Activated naive CD8-positive, alpha-beta T cell (primary cell): ENCODE data around the gene LGR4.

Source experiments
- H3K27ac Mint-ChIP-seq: one replicate; pipeline ENCODE4 v1.8.0; 2021; ENCODE audit warnings: mixed read lengths
- H3K27me3 Mint-ChIP-seq: one replicate; pipeline ENCODE4 v1.8.0; 2021; ENCODE audit warnings: mixed read lengths
- H3K36me3 Mint-ChIP-seq: one replicate; pipeline ENCODE4 v1.8.0; 2021; ENCODE audit warnings: mixed read lengths
- H3K4me1 Mint-ChIP-seq: one replicate; pipeline ENCODE4 v1.8.0; 2021; ENCODE audit warnings: low read depth, mixed read lengths
- H3K4me3 Mint-ChIP-seq: one replicate; pipeline ENCODE4 v1.8.0; 2021; ENCODE audit warnings: mild to moderate bottlenecking, mixed read lengths
- H3K9me3 Mint-ChIP-seq: one replicate; pipeline ENCODE4 v1.8.0; 2021; ENCODE audit warnings: low read depth, mixed read lengths

The LGR4 gene

DNA sequence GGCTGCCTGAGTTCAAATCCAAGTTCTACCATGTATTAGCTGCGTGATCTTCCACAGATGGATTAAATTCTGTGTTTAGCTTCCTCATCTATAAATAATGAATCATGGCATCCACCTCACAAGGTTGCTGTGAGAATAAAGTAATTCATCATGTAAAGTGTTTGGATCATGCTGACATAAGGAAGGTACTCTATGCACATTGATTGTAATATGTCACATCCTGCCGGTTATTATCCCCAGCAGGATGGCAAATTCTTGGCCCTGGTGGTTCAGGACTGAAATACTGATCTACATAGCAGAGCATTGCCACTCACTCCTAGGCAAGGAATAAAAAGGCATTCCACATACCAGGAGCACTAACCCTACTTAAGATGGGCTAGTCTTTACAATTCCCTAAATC lies 40.8 kb downstream of the LGR4 start:
- Mint-ChIP-seq H3K9me3 (no peaks in the 10 kb centered on the region), H3K4me3 (no peak overlapping the region), H3K27ac (no peak overlapping the region), H3K36me3 (no peaks in the 10 kb centered on the region), H3K4me1 (no peaks in the 10 kb centered on the region), H3K27me3 (peaks cover 3% of the 10 kb centered on the region)

DNA sequence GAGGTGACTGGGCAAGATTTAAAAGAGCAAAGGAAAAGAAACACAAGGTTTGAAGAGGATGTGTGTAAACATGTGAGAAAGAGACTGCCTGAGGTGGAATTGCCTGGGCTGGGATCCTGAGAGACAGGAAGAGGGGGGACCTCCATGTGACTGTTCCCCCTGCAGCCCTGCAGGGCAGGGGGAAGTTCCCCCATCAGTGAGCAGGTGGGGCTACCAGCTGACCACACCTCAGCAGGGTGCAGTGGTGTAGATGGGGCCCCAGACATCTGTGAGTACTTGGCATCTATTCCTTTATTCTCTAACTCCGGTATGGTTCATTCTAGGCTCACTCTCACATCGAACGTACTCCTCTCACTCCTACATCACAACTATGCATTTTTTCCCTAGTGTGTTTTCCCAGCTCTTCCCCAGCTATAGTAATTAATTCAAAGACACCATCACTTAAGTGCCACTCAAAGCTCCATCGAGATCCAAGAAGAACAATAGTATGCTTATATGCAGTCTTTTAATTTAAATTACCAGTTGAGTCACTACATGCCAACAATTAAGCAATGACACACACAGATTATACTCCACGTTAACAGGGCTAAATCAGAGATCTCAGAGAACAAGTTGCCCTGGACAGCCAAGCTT lies 42.7 kb downstream of the LGR4 start:
- Mint-ChIP-seq H3K9me3 (no peaks in the 10 kb centered on the region), H3K27me3 (peaks cover 7% of the 10 kb centered on the region), H3K4me1 (no peaks in the 10 kb centered on the region), H3K4me3 (no peak overlapping the region), H3K27ac (no peak overlapping the region), H3K36me3 (no peaks in the 10 kb centered on the region)

DNA sequence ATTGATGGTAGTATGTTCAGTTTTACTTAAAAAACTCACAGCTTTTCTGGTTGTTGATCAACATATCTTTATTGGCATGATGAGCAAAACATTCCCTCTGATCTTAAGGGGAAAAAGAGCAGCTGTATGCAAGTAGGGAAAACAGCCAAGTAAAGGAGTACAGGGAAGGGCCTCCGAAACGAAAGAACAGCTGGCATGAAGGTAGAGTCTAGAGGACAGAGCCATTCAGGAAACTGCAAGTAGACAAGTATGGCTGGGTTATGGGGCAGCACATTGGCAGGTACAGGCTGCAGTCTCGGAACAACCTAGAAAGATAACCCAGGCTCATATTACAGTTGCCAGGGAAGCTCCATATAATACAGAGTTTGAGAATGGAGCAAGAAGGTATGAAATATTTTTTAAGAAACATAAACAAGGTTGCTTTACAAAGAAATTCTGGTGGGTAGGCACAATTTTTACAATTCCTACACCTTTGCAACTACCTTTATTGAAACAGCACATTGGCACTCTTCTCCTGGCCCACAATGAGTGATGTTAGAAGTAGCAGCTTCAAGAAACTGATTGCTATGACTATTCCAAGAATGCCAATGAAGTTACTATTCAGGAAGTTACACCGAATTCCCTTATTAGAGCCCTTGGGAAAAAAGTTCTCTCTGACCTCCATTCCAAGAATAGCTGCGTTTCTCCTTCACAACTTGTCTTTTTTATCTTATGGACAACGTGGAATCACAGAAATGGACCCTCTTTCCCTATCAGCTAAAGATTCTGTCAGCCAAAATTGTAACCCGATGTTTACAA lies 45.2 kb downstream of the LGR4 start:
- H3K27ac Mint-ChIP-seq: no peak overlapping the region
- no peaks in the 10 kb centered on the region for H3K36me3 Mint-ChIP-seq
- peaks cover 9% of the 10 kb centered on the region for H3K27me3 Mint-ChIP-seq
- no peak overlapping the region for H3K4me3 Mint-ChIP-seq
- no peaks in the 10 kb centered on the region for H3K9me3 Mint-ChIP-seq
- no peaks in the 10 kb centered on the region for H3K4me1 Mint-ChIP-seq

- Mint-ChIP-seq H3K4me3 (no peak overlapping the region), H3K9me3 (no peaks in the 10 kb centered on the region), H3K4me1 (no peaks in the 10 kb centered on the region), H3K36me3 (no peaks in the 10 kb centered on the region), H3K27me3 (peaks cover 10% of the 10 kb centered on the region), H3K27ac (no peak overlapping the region)
These were observed 46.8 kb downstream of the LGR4 start for GRCh38 chr11:27425814-27426213.

GRCh38 chr11:27423125-27423524 lies 49.5 kb downstream of the LGR4 start:
- H3K27ac Mint-ChIP-seq: no peak overlapping the region
- H3K27me3 Mint-ChIP-seq: peaks cover 12% of the 10 kb centered on the region
- H3K4me1 Mint-ChIP-seq: no peaks in the 10 kb centered on the region
- no peaks in the 10 kb centered on the region for H3K36me3 Mint-ChIP-seq
- no peak overlapping the region for H3K4me3 Mint-ChIP-seq
- H3K9me3 Mint-ChIP-seq: no peaks in the 10 kb centered on the region

DNA sequence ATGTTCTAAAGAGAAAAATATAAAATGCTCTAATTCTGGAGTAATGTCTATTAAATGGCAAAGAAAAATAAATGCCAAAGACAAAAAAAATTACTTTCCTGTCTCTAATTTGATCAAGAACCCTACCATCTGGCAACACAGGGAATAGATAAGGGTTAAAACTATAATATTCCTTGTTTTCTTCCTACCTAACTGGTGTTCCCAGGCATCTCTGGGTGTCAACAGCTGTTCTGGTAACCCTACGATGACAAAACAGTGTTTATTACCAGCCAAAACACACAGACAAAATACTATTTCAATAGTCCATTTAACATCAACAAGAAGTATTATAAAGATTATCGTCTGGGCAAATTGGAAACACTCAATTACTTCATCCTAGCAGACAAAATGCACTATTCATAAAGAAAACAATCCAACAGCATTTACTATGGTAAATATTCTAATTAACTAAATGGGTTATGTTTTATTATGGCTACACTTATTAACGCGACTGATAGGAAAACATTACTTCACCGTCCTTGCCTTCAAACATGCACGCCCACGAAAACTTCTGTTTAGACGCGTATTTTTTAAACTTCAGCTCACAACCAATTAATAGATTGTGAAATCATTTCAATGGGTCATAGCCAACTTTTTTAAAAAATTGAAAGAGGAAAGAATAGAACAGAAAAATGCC lies 50.6 kb downstream of the LGR4 start:
- Mint-ChIP-seq H3K27me3 (peaks cover 9% of the 10 kb centered on the region), H3K4me3 (no peak overlapping the region), H3K36me3 (no peaks in the 10 kb centered on the region), H3K4me1 (no peaks in the 10 kb centered on the region), H3K9me3 (no peaks in the 10 kb centered on the region), H3K27ac (no peak overlapping the region)

DNA sequence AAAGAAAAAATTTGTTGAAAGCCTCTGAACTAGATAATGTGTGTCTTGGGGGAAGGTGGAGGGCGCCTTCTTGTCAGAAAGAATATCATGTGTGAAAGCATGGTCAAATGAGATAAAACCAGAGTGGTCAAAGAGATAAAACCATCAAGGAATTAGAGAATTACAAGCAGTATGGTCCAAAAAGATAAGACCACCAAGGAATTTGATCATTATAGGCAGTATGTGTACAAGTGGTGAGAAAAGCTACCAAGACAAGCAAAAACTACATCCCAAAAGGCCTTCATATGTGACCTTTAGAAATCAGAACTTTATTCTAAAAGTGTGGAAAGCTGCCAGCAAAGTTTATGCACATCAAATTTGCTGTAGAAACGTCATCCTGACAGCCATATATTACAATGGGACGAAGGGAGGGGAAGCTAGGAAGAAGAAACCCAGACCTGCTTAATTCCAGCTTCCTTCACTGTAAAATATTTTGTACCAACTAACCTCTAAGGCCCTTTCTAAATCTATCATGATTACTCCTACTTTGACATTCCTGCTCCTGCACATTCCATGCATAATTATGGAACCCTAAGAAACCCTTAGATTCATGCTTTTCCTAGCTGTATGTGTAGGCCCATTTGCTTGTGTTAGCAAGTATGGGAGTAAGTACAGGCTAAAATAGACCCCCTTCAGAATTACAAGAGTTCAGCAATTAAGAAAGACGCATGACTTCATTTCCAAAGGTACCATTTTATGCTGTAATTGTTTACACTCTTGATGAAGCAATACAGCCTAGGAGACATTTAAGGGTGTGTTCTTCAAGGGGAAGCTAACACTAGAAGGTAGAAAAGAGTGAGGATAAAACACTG lies 51.6 kb downstream of the LGR4 start:
- H3K4me3 Mint-ChIP-seq: no peak overlapping the region
- no peak overlapping the region for H3K27ac Mint-ChIP-seq
- H3K36me3 Mint-ChIP-seq: no peaks in the 10 kb centered on the region
- peaks cover 7% of the 10 kb centered on the region for H3K27me3 Mint-ChIP-seq
- no peaks in the 10 kb centered on the region for H3K4me1 Mint-ChIP-seq
- H3K9me3 Mint-ChIP-seq: no peaks in the 10 kb centered on the region

DNA sequence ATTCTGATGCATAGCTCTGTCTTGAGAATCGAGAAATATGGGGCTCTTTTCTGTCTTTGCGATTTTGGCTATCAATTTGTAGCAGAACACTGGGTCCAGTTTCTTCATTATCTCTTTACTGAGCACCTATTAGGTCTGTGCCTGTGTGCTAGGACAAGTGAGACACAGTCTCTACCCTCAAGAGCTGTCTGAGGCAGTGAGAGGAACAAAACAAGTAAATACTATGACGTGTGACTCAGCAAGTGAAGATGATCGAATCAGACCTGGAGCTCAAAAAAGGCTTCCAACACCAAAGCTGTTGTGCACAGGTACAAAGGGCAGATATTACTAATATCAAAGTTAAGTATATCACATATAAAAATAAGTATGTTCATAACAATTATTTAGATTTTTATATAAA lies 52.4 kb downstream of the LGR4 start:
- Mint-ChIP-seq H3K4me1 (no peaks in the 10 kb centered on the region), H3K27me3 (peaks cover 7% of the 10 kb centered on the region), H3K27ac (no peak overlapping the region), H3K9me3 (no peaks in the 10 kb centered on the region), H3K4me3 (no peak overlapping the region), H3K36me3 (no peaks in the 10 kb centered on the region)

DNA sequence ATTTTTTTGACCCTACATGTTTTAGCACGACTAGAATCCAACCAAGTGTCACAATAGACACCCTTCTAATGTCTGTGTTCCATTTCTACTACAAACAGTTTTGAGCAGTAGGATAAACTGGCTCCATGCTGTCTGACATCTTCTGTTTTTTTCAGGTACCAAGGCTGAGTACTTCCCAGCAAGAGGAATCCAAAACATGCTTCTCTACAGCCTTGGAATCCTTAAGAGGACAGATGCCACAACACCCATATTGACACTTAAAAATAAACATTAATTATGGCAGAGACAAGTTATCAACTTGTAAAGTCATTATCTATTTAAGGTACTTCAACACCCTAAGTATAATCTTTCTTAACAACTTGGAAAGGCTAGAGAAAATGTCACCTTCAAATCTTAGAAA lies 54.2 kb downstream of the LGR4 start:
- Mint-ChIP-seq H3K4me3 (no peak overlapping the region), H3K36me3 (no peaks in the 10 kb centered on the region), H3K4me1 (no peaks in the 10 kb centered on the region), H3K9me3 (no peaks in the 10 kb centered on the region), H3K27me3 (peaks cover 6% of the 10 kb centered on the region), H3K27ac (no peak overlapping the region)

DNA sequence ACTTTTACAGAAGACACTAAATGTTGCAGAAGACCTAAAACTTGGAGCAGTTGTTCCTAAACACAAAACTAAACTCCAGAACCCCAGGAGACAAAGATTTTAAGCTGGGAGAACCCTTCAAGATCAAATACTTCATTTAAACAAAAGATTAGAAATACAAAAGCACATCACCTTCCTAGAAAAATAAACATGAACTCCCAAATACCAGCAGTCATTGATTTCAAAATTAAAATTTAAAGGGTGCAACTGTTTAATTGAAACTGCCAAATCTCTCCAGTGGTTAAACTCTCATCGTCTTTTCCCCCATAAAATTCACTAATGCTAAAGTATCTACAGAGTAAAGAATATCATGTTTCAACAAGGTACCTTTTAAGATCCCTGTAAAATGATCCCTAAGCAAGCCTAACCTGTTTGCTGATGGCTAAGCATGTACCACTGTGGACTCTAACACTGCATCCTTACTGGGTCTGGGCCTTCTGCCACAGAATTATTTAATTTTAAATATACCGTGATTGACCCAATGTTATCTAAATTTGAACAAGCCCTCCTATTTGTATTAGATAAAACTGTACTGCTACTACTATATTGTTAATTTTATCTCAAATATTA lies 55.9 kb downstream of the LGR4 start:
- Mint-ChIP-seq H3K9me3 (no peaks in the 10 kb centered on the region), H3K27ac (no peak overlapping the region), H3K27me3 (peaks cover 4% of the 10 kb centered on the region), H3K4me3 (no peak overlapping the region), H3K4me1 (no peaks in the 10 kb centered on the region), H3K36me3 (no peaks in the 10 kb centered on the region)

DNA sequence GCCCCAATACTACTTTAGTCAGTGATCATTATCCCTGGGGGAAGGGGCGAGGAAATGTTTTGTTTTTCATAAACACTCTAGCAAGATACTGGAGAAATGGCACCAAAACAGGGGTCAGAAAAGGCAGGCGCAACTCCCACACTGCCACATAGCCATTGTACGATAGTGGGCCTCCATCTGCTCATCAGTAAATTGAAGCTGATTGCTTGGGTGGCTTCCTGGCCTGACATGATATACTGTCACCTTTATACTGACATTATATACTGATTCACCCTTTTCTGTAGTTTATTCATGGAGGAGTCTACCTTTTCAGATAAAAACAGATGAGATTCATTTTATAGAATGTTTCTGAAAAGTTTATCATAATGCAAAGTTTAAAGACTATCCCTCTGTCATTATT lies 57.9 kb downstream of the LGR4 start:
- H3K27ac Mint-ChIP-seq: no peak overlapping the region
- no peak overlapping the region for H3K4me3 Mint-ChIP-seq
- H3K36me3 Mint-ChIP-seq: no peaks in the 10 kb centered on the region
- no peaks in the 10 kb centered on the region for H3K4me1 Mint-ChIP-seq
- peaks cover 5% of the 10 kb centered on the region for H3K27me3 Mint-ChIP-seq
- H3K9me3 Mint-ChIP-seq: no peaks in the 10 kb centered on the region

DNA sequence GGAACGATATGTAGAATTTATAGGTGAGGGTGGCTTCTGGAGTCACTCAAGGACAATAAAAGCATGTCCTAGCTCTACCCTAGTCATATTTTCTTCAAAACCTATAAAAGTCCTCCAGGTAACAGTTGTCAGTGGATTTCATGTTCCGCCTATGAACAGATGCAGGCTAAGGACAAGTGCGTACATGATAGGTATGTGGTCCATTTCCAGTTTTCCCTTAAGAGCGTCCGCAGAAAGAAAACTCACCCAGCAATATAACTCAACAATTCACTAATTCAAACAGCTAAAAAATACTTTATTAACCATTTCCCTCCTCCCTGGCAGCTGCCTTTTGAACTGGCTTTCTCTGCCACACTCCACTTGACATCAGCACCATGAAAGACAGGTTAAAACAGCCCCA lies 59.4 kb downstream of the LGR4 start:
- Mint-ChIP-seq H3K27me3 (peaks cover 3% of the 10 kb centered on the region), H3K4me3 (no peak overlapping the region), H3K4me1 (no peaks in the 10 kb centered on the region)

GRCh38 chr11:27412192-27412691 lies 60.3 kb downstream of the LGR4 start:
- Mint-ChIP-seq H3K36me3 (no peaks in the 10 kb centered on the region), H3K4me1 (no peaks in the 10 kb centered on the region), H3K27ac (no peak overlapping the region), H3K9me3 (no peaks in the 10 kb centered on the region), H3K27me3 (peaks cover 3% of the 10 kb centered on the region), H3K4me3 (no peak overlapping the region)

More for the DNA sequence above, 59.4 kb downstream of the LGR4 start:
- H3K36me3 Mint-ChIP-seq: no peaks in the 10 kb centered on the region
- no peaks in the 10 kb centered on the region for H3K9me3 Mint-ChIP-seq
- H3K27ac Mint-ChIP-seq: no peak overlapping the region

DNA sequence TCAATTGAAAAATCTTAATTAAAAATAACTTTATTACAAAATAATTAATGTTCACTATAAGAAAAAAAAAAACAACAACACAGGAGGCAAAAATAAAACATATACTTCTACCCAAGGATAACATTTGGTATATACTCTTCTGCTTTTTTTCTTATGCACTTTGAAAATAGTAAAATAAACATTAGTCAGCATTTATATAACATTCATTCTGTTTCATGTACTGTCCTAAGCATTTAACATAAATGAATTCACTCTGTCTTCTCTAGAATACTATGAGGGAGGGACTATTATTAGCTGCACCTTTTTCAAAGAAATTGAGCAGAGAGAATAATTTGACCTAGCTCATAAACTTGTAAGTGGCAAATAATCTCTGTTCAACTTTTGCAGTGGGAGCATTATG lies 61.3 kb downstream of the LGR4 start:
- Mint-ChIP-seq H3K4me3 (no peak overlapping the region), H3K27me3 (peaks cover 3% of the 10 kb centered on the region), H3K27ac (no peak overlapping the region), H3K9me3 (no peaks in the 10 kb centered on the region), H3K4me1 (no peaks in the 10 kb centered on the region), H3K36me3 (no peaks in the 10 kb centered on the region)
